Prostate gland (tissue), 2 donors: Measurements from ENCODE around the gene GPER1.

ENCODE experiments used
- POLR2AphosphoS5 ChIP-seq: sonication (generic); formaldehyde crosslinking; IDR thresholded peaks from one replicate; pipeline ENCODE4 v1.6.1; 2017; ENCODE audit warnings: antibody characterized with exemption
- TF ChIP-seq, protein P1 (sequence below), 4 experiments: fragments of 200-600 bp in 2 of 4; fragments of 450-650 bp in 2 of 4; sonication (generic) in 2 of 4; IDR thresholded peaks; 1 replicate in 3 of 4; 2 replicates in 1 of 4; pipeline ENCODE4 v1.5.1; 2016 to 2019; ENCODE audit warnings: antibody characterized with exemption in 4 of 4, mild to moderate bottlenecking in 2 of 4, moderate library complexity in 2 of 4

DNA sequence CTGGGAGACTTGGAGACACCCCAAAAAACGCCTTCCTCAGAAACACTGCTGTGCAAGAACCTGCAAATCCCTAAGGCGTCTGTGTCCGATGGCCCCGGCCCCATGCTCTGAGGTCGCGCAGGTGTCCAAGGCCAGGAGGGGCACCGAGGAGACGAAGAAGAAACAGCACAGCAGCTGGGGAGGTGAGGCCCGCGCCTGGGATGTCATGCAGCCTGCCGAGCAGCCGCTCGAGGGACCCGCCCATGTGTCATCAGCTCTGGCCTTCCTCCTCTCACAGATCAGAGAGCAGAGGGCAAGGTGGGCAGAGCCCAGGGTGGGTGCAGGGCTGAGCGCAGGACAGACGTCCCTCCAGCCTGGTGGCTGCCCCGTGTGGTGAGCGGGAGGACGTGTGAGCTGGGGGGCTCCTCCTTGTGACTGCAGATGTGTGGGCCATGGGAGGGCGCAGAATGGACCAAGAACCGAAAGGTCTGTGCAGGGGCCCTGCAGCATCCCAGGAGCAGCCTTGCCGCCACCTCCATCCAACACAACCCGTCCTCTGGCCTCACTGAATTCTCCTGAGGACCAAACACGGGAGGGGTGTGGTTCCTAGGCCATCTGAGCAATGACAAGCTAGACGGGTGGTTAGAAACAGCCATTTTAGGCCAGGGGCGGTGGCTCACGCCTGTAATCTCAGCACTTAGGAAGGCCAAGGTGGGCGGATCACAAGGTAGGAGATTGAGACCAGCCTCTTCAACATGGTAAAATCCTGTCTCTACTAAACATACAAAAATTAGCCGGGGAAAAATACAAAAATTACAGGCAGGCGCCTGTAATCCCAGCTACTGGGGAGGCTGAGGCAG is 13.1 kb upstream of the GPER1 start:
- TF ChIP-seq, protein P1, sequence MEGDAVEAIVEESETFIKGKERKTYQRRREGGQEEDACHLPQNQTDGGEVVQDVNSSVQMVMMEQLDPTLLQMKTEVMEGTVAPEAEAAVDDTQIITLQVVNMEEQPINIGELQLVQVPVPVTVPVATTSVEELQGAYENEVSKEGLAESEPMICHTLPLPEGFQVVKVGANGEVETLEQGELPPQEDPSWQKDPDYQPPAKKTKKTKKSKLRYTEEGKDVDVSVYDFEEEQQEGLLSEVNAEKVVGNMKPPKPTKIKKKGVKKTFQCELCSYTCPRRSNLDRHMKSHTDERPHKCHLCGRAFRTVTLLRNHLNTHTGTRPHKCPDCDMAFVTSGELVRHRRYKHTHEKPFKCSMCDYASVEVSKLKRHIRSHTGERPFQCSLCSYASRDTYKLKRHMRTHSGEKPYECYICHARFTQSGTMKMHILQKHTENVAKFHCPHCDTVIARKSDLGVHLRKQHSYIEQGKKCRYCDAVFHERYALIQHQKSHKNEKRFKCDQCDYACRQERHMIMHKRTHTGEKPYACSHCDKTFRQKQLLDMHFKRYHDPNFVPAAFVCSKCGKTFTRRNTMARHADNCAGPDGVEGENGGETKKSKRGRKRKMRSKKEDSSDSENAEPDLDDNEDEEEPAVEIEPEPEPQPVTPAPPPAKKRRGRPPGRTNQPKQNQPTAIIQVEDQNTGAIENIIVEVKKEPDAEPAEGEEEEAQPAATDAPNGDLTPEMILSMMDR (IDR thresholded peaks at IDR 0.05), result no peak
- TF ChIP-seq POLR2AphosphoS5, result no peak
